ENCODE data around the gene PIP5K1B.
A peak's percentile ranks its signal among the peaks of the same experiment; 100 is the strongest.

PIP5K1B gene

GRCh38 chr9:68685770-68686169 lies 19.3 kb upstream of the PIP5K1B start:
- H3K27ac ChIP-seq (ENCODE audit: low read depth, low read length): no peak overlapping the region
- TF ChIP-seq EZH2phosphoT487 (IDR thresholded peaks at IDR 0.05; ENCODE audit: borderline replicate concordance, low read length): no peak
- TF ChIP-seq CTCF (IDR thresholded peaks at IDR 0.05; ENCODE audit: low read depth, low read length, poor library complexity, severe bottlenecking): peak; percentile 76
- no peaks in the 10 kb centered on the region for H4K20me1 ChIP-seq (ENCODE audit: control insufficient read depth, insufficient read depth, low read depth, low read length)
- no peaks in the 10 kb centered on the region for H3K9me3 ChIP-seq (ENCODE audit: control insufficient read depth, insufficient read depth, low read length)
- H3F3A ChIP-seq (ENCODE audit: control insufficient read depth, insufficient read depth): no peaks in the 10 kb centered on the region
- 0 out of 2 replicates have a peak overlapping the region, but pooled peaks have one; percentile 12 for H3K4me2 ChIP-seq (ENCODE audit: low read length)
- H3K36me3 ChIP-seq (ENCODE audit: control insufficient read depth, low read length): no peaks in the 10 kb centered on the region
- peaks cover 43% of the 10 kb centered on the region for H3K27me3 ChIP-seq (ENCODE audit: control insufficient read depth, low read length)
- H3K79me2 ChIP-seq (ENCODE audit: control insufficient read depth, low read length): no peaks in the 10 kb centered on the region
- no peak overlapping the region for H3K4me3 ChIP-seq (ENCODE audit: low read length)
- H3K4me1 ChIP-seq (ENCODE audit: control insufficient read depth, low read length): peaks cover 4% of the 10 kb centered on the region
- H3K9me2 ChIP-seq (replicated peaks; ENCODE audit: control insufficient read depth, low read length): no peaks in the 10 kb centered on the region

- no peaks in the 10 kb centered on the region for H3K9me2 ChIP-seq (replicated peaks; ENCODE audit: control insufficient read depth, low read length)
- TF ChIP-seq CTCF (IDR thresholded peaks at IDR 0.05; ENCODE audit: low read depth, low read length, poor library complexity, severe bottlenecking): no peak
- no peak for TF ChIP-seq EZH2phosphoT487 (IDR thresholded peaks at IDR 0.05; ENCODE audit: borderline replicate concordance, low read length)
- no peaks in the 10 kb centered on the region for H4K20me1 ChIP-seq (ENCODE audit: control insufficient read depth, insufficient read depth, low read depth, low read length)
- H3K9me3 ChIP-seq (ENCODE audit: control insufficient read depth, insufficient read depth, low read length): no peaks in the 10 kb centered on the region
- no peak overlapping the region for H3K4me3 ChIP-seq (ENCODE audit: low read length)
- H3K27me3 ChIP-seq (ENCODE audit: control insufficient read depth, low read length): peaks cover 32% of the 10 kb centered on the region
- H3F3A ChIP-seq (ENCODE audit: control insufficient read depth, insufficient read depth): no peaks in the 10 kb centered on the region
- H3K79me2 ChIP-seq (ENCODE audit: control insufficient read depth, low read length): no peaks in the 10 kb centered on the region
- H3K4me1 ChIP-seq (ENCODE audit: control insufficient read depth, low read length): no peaks in the 10 kb centered on the region
- no peak overlapping the region for H3K4me2 ChIP-seq (ENCODE audit: low read length)
- H3K27ac ChIP-seq (ENCODE audit: low read depth, low read length): no peak overlapping the region
- H3K36me3 ChIP-seq (ENCODE audit: control insufficient read depth, low read length): no peaks in the 10 kb centered on the region
Observed at GRCh38 chr9:68690088-68690487, 15.0 kb upstream of the PIP5K1B start.

GRCh38 chr9:68692519-68692918 lies 12.5 kb upstream of the PIP5K1B start:
- Histone ChIP-seq H3K36me3 (ENCODE audit: control insufficient read depth, low read length) (no peaks in the 10 kb centered on the region), H3K4me1 (ENCODE audit: control insufficient read depth, low read length) (no peaks in the 10 kb centered on the region), H3K9me3 (ENCODE audit: control insufficient read depth, insufficient read depth, low read length) (no peaks in the 10 kb centered on the region), H3K27me3 (ENCODE audit: control insufficient read depth, low read length) (peaks cover 45% of the 10 kb centered on the region), H3F3A (ENCODE audit: control insufficient read depth, insufficient read depth) (no peaks in the 10 kb centered on the region), H3K9me2 (replicated peaks; ENCODE audit: control insufficient read depth, low read length) (no peaks in the 10 kb centered on the region), H4K20me1 (ENCODE audit: control insufficient read depth, insufficient read depth, low read depth, low read length) (no peaks in the 10 kb centered on the region), H3K27ac (ENCODE audit: low read depth, low read length) (no peak overlapping the region), H3K4me3 (ENCODE audit: low read length) (no peak overlapping the region), H3K79me2 (ENCODE audit: control insufficient read depth, low read length) (no peaks in the 10 kb centered on the region), H3K4me2 (ENCODE audit: low read length) (no peak overlapping the region)
- TF ChIP-seq CTCF (IDR thresholded peaks at IDR 0.05; ENCODE audit: low read depth, low read length, poor library complexity, severe bottlenecking) (no peak), EZH2phosphoT487 (IDR thresholded peaks at IDR 0.05; ENCODE audit: borderline replicate concordance, low read length) (no peak)

GRCh38 chr9:68694125-68694524 lies 10.9 kb upstream of the PIP5K1B start:
- Histone ChIP-seq H3K4me2 (ENCODE audit: low read length) (no peak overlapping the region), H3K9me3 (ENCODE audit: control insufficient read depth, insufficient read depth, low read length) (no peaks in the 10 kb centered on the region), H3K4me3 (ENCODE audit: low read length) (no peak overlapping the region), H3K79me2 (ENCODE audit: control insufficient read depth, low read length) (no peaks in the 10 kb centered on the region), H4K20me1 (ENCODE audit: control insufficient read depth, insufficient read depth, low read depth, low read length) (no peaks in the 10 kb centered on the region), H3K4me1 (ENCODE audit: control insufficient read depth, low read length) (no peaks in the 10 kb centered on the region), H3K36me3 (ENCODE audit: control insufficient read depth, low read length) (no peaks in the 10 kb centered on the region), H3K27me3 (ENCODE audit: control insufficient read depth, low read length) (peaks cover 42% of the 10 kb centered on the region), H3K27ac (ENCODE audit: low read depth, low read length) (no peak overlapping the region), H3K9me2 (replicated peaks; ENCODE audit: control insufficient read depth, low read length) (no peaks in the 10 kb centered on the region), H3F3A (ENCODE audit: control insufficient read depth, insufficient read depth) (no peaks in the 10 kb centered on the region)
- TF ChIP-seq EZH2phosphoT487 (IDR thresholded peaks at IDR 0.05; ENCODE audit: borderline replicate concordance, low read length): no peak
